ENCODE measurements around the gene CRNKL1.

Gene CRNKL1

DNA sequence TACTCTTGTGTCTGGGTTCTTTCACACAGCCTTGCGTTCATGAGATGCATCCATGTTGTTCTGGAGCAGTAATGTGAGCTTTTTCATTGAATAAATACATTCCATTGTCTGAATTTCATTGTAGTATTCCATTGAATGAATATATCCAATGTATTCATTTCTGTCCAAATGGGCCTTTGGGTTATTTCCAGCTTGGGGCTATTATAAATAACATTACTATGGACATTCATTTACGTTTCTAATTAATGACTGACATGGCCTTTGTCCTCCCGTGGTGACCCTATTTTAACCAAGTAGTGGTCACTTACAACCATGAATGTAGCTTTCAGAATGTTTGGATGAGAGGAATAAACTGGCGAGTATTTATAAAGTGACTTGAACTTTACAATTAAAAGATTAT, 65.2 kb downstream of the CRNKL1 start:
- Histone ChIP-seq H3K9me3 (ENCODE audit: control insufficient read depth in 1 of 2, low read length in 2 of 2) (no peaks in the 10 kb centered on the region), H3K4me1 (ENCODE audit: control insufficient read depth in 1 of 2, insufficient read depth in 2 of 2, low read length in 2 of 2) (no peaks in the 10 kb centered on the region), H3K36me3 (ENCODE audit: control insufficient read depth in 1 of 2, insufficient read depth in 2 of 2, low read length in 2 of 2) (peaks cover 4 to 44% of the 10 kb centered on the region in 2 donors), H3K27me3 (ENCODE audit: control insufficient read depth in 1 of 2, insufficient read depth in 2 of 2, low read length in 2 of 2) (no peaks in the 10 kb centered on the region), H3K27ac (ENCODE audit: low read depth, low read length) (no peak overlapping the region), H3K9ac (ENCODE audit: low read depth in 1 of 2, low read length in 2 of 2) (no peak overlapping the region), H3K4me3 (ENCODE audit: low read depth in 1 of 2, low read length in 2 of 2) (no peak overlapping the region)

DNA sequence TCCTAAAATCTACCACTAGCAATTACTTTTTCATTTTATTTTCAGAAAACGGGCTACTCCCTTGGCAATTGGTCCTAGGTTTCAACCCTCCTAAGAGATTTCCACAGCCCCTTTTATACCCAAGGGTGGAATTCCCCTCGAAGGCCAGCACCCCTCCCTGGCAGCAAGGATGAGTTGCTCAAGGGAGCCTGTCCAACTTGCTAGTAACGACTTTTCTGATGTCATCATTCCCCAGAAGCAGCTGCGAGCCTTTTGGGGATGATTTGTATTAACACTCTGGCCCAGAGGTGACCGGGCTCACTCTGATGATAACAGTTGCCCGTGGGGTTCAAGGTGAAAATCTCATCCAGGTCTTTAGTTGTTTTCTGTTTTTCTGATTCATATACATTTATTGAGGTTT, 65.8 kb downstream of the CRNKL1 start:
- H3K36me3 ChIP-seq (ENCODE audit: control insufficient read depth in 1 of 2, insufficient read depth in 2 of 2, low read length in 2 of 2), result peaks cover 4 to 40% of the 10 kb centered on the region in 2 donors
- H3K4me1 ChIP-seq (ENCODE audit: control insufficient read depth in 1 of 2, insufficient read depth in 2 of 2, low read length in 2 of 2), result no peaks in the 10 kb centered on the region
- no peaks in the 10 kb centered on the region for H3K27me3 ChIP-seq (ENCODE audit: control insufficient read depth in 1 of 2, insufficient read depth in 2 of 2, low read length in 2 of 2)
- H3K9ac ChIP-seq (ENCODE audit: low read depth in 1 of 2, low read length in 2 of 2), result no peak overlapping the region
- H3K9me3 ChIP-seq (ENCODE audit: control insufficient read depth in 1 of 2, low read length in 2 of 2), result no peaks in the 10 kb centered on the region
- no peak overlapping the region for H3K4me3 ChIP-seq (ENCODE audit: low read depth in 1 of 2, low read length in 2 of 2)
- H3K27ac ChIP-seq (ENCODE audit: low read depth, low read length), result no peak overlapping the region

All from duodenal mucosa (tissue), 2 donors.